CD14-positive monocyte (primary cell): Measurements from ENCODE around the gene SLC35B1. TPM values are rescaled to one million over a fixed set of nuclear protein-coding genes. Genes with fewer than 3 reads are reported as not detected.
A peak's percentile ranks its signal among the peaks of the same experiment; 100 is the strongest.

Source experiments
- DNase-seq, 3 donors: peaks; one replicate each; pipeline ENCODE4 v3.0.0-alpha.2; 2011 to 2022
- H2AFZ ChIP-seq: 2 replicates; pipeline ENCODE4 v1.6.0; 2012; ENCODE audit warnings: mild to moderate bottlenecking, low read depth, low read length, inconsistent platforms; ENCODE audit not compliant: insufficient read depth, poor library complexity, severe bottlenecking
- H3K27ac ChIP-seq, 2 donors: 1 replicate in 1 of 2; 2 replicates in 1 of 2; pipeline ENCODE4 v1.5.1; 2012 to 2013; ENCODE audit warnings: low read length in 2 of 2, control low read depth in 1 of 2, inconsistent platforms in 1 of 2, low read depth in 1 of 2, mild to moderate bottlenecking in 1 of 2
- H3K27me3 ChIP-seq, 2 donors: one replicate each; pipeline versions ENCODE4 v1.6.0 to v1.6.1; 2011 to 2013; ENCODE audit warnings: low read length in 2 of 2; ENCODE audit not compliant: control insufficient read depth in 2 of 2, insufficient read depth in 2 of 2
- H3K36me3 ChIP-seq, 2 donors: replicated peaks in 1 of 2; 1 replicate in 1 of 2; 2 replicates in 1 of 2; pipeline versions ENCODE4 v1.5.1 to v1.6.1; 2012 to 2013; ENCODE audit warnings: low read length in 2 of 2, control low read depth in 1 of 2, inconsistent platforms in 1 of 2, mild to moderate bottlenecking in 1 of 2; ENCODE audit not compliant: insufficient read depth in 2 of 2, control insufficient read depth in 1 of 2
- H3K4me1 ChIP-seq, 2 donors: 1 replicate in 1 of 2; 2 replicates in 1 of 2; pipeline versions ENCODE4 v1.5.1 to v1.6.1; 2012 to 2013; ENCODE audit warnings: low read length in 2 of 2, control low read depth in 1 of 2, inconsistent platforms in 1 of 2, mild to moderate bottlenecking in 1 of 2, moderate library complexity in 1 of 2; ENCODE audit not compliant: insufficient read depth in 2 of 2, control insufficient read depth in 1 of 2
- H3K4me2 ChIP-seq: replicated peaks from 2 replicates; pipeline ENCODE3; 2012; ENCODE audit warnings: low read length, moderate library complexity, mild to moderate bottlenecking; ENCODE audit not compliant: poor library complexity, severe bottlenecking; ENCODE audit errors: extremely low read depth
- H3K4me3 ChIP-seq, 3 experiments: fragments of 200-600 bp in 1 of 3; sonication (generic) in 1 of 3; replicated peaks in 1 of 3; 1 replicate in 2 of 3; 2 replicates in 1 of 3; pipeline ENCODE4 v1.5.1; 2011 to 2013; ENCODE audit warnings: low read length in 3 of 3, mild to moderate bottlenecking in 3 of 3, control low read depth in 2 of 3, low read depth in 2 of 3, inconsistent platforms in 1 of 3, moderate library complexity in 1 of 3
- H3K79me2 ChIP-seq: 2 replicates; pipeline ENCODE4 v1.6.0; 2012; ENCODE audit warnings: mild to moderate bottlenecking, control low read depth, inconsistent platforms, low read length, moderate library complexity; ENCODE audit not compliant: insufficient read depth
- H3K9ac ChIP-seq: 2 replicates; pipeline ENCODE4 v1.6.0; 2017; ENCODE audit warnings: low read length, mild to moderate bottlenecking; ENCODE audit not compliant: insufficient read depth, poor library complexity, severe bottlenecking
- H3K9me3 ChIP-seq, 2 donors: replicated peaks in 1 of 2; 1 replicate in 1 of 2; 2 replicates in 1 of 2; pipeline versions ENCODE4 v1.5.1 to v1.6.1; 2012 to 2013; ENCODE audit warnings: low read length in 2 of 2, control low read depth in 1 of 2; ENCODE audit not compliant: control insufficient read depth in 1 of 2, insufficient read depth in 1 of 2
- H4K20me1 ChIP-seq: 2 replicates; pipeline ENCODE4 v1.6.0; 2012; ENCODE audit warnings: mild to moderate bottlenecking, low read length, control low read depth, moderate library complexity; ENCODE audit not compliant: insufficient read depth
- H3K27ac Mint-ChIP-seq, 7 donors: one replicate each; pipeline ENCODE4 v1.8.0; 2020; ENCODE audit warnings: mild to moderate bottlenecking in 7 of 7, mixed read lengths in 7 of 7, moderate library complexity in 6 of 7, inconsistent platforms in 2 of 7
- H3K27me3 Mint-ChIP-seq, 3 donors: one replicate each; pipeline ENCODE4 v1.8.0; 2021 to 2022; ENCODE audit warnings: low read depth in 3 of 3, mild to moderate bottlenecking in 3 of 3, mixed read lengths in 3 of 3, moderate library complexity in 3 of 3, inconsistent platforms in 1 of 3
- H3K36me3 Mint-ChIP-seq, 2 donors: one replicate each; pipeline ENCODE4 v1.8.0; 2020; ENCODE audit warnings: mixed read lengths in 2 of 2, inconsistent platforms in 1 of 2, mild to moderate bottlenecking in 1 of 2
- H3K4me1 Mint-ChIP-seq: one replicate; pipeline ENCODE4 v1.8.0; 2020; ENCODE audit warnings: mild to moderate bottlenecking, mixed read lengths
- H3K4me3 Mint-ChIP-seq, 2 donors: one replicate each; pipeline ENCODE4 v1.8.0; 2020; ENCODE audit warnings: mild to moderate bottlenecking in 2 of 2, mixed read lengths in 2 of 2, moderate library complexity in 1 of 2
- H3K9me3 Mint-ChIP-seq, 7 donors: one replicate each; pipeline ENCODE4 v1.8.0; 2020 to 2022; ENCODE audit warnings: mixed read lengths in 7 of 7, mild to moderate bottlenecking in 6 of 7, moderate library complexity in 6 of 7, inconsistent platforms in 2 of 7
- WGBS: methylation state at CpG from one replicate; pipeline ENCODE4 v1.1.5; 2013; ENCODE audit warnings: missing lambda C conversion rate; ENCODE audit not compliant: insufficient coverage; 5-methylcytosine and 5-hydroxymethylcytosine counted together
- intact Hi-C, 2 donors: fragments of 100-400 bp; cut with micrococcal nuclease; formaldehyde crosslinking; loops; one replicate each; pipeline versions ENCODE4 v1.15.0 to v1.15.1; 2023
- polyA plus RNA-seq, 3 donors: library from polyadenylated mRNA; depleted of rRNA in 1 of 3; unstranded in 2 of 3; stranded (reverse) in 1 of 3; fragments of 300-500 nt in 2 of 3; fragments of >200 nt in 1 of 3; fragmentation: Illumina TruSeq in 2 of 3; gene quantifications; 1 replicate in 2 of 3; 2 replicates in 1 of 3; pipeline ENCODE4 v1.2.3, GENCODE V29; 2012 to 2021
- TF ChIP-seq, protein P1 (sequence below): fragments of 200-600 bp; IDR thresholded peaks from one replicate; pipeline ENCODE4 v1.8.0; 2022; ENCODE audit warnings: antibody characterized with exemption, mild to moderate bottlenecking

The SLC35B1 gene
- polyA plus RNA-seq, 3 donors, result 56.0 to 61.0 (median 58.8) TPM

DNA sequence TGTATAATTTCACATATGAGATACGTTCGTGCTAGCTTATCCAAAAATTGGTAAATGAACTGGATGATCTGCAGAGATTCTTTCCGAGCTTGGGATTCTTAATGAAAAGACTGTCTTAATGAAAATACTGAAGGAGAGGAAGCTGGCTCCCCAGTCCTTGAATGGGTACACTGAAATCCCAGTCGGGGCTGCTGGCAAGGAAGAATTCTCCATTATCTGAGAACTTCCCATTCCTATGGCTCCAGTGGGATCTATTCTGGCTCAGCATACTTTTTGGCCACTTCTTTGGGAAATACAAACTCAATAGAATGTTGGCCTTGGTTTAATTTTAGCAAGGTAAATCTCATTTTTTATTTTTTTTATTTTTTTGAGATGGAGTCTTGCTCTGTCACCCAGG, 23.7 kb upstream of the SLC35B1 start:
- Mint-ChIP-seq H3K27me3 (no peaks in the 10 kb centered on the region), H3K27ac (no peak overlapping the region), H3K36me3 (peaks cover 22 to 40% of the 10 kb centered on the region in 2 donors), H3K9me3 (no peaks in the 10 kb centered on the region), H3K4me3 (no peak overlapping the region), H3K4me1 (peaks cover 63% of the 10 kb centered on the region)
- TF ChIP-seq, protein P1, sequence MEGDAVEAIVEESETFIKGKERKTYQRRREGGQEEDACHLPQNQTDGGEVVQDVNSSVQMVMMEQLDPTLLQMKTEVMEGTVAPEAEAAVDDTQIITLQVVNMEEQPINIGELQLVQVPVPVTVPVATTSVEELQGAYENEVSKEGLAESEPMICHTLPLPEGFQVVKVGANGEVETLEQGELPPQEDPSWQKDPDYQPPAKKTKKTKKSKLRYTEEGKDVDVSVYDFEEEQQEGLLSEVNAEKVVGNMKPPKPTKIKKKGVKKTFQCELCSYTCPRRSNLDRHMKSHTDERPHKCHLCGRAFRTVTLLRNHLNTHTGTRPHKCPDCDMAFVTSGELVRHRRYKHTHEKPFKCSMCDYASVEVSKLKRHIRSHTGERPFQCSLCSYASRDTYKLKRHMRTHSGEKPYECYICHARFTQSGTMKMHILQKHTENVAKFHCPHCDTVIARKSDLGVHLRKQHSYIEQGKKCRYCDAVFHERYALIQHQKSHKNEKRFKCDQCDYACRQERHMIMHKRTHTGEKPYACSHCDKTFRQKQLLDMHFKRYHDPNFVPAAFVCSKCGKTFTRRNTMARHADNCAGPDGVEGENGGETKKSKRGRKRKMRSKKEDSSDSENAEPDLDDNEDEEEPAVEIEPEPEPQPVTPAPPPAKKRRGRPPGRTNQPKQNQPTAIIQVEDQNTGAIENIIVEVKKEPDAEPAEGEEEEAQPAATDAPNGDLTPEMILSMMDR, result no peak
- H3K9ac ChIP-seq, result no peak overlapping the region
- H3K79me2 ChIP-seq, result peaks cover 81% of the 10 kb centered on the region
- no peak for DNase-seq
- 100% methylated on average over 2 of the region's 4 CpGs for WGBS
- no peaks in the 10 kb centered on the region for H3K27me3 ChIP-seq
- H2AFZ ChIP-seq, result no peak overlapping the region
- intact Hi-C loops, result no loop called here
- H3K4me2 ChIP-seq, result no peak overlapping the region
- no peaks in the 10 kb centered on the region for H4K20me1 ChIP-seq
- H3K27ac ChIP-seq, result no peak overlapping the region
- no peak overlapping the region for H3K4me3 ChIP-seq
- H3K9me3 ChIP-seq, result no peaks in the 10 kb centered on the region
- H3K4me1 ChIP-seq, result peaks cover 38 to 59% of the 10 kb centered on the region in 2 donors
- peaks cover 8 to 25% of the 10 kb centered on the region in 2 donors for H3K36me3 ChIP-seq

DNA sequence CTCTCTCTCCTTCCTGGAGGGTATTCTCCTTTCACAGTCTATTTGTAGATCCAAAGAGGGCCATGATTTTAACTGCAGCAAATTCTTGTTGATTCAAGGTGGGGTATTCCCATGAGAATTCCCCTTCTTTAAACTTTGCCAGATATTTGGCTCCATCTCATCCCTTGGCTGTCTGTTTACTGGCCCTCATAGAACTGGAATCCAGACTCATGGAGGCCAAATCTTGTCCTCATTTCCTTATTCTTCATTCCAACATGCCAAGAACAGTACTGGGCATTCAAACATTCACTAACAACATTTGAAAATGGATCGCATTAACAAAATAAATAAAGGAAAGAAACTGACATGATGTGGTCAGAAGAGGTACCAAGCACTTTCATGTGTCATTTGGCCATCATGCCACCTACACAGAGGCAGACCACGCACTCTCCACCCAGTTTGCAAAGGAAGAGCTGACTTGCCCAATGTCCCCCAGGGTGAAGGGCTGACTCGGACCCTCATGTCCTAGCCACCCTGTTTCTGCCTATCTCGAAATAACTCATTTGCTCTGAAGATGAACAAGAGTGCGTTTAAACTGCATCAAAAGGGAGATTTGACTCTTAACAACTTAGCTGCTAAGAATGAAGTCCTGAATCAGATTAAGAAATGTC, 23.1 kb upstream of the SLC35B1 start:
- intact Hi-C loops, result no loop called here

More for the DNA sequence above, 23.1 kb upstream of the SLC35B1 start:
- no CpG with 5 or more reads among the region's 5 CpGs for WGBS
- H3K36me3 Mint-ChIP-seq, result peaks cover 23 to 43% of the 10 kb centered on the region in 2 donors
- no peak overlapping the region for H2AFZ ChIP-seq
- H3K4me2 ChIP-seq, result no peak overlapping the region
- H3K27ac ChIP-seq, result peak overlapping the region in 1 of 2 donors; percentile 29
- peaks cover 80% of the 10 kb centered on the region for H3K79me2 ChIP-seq
- TF ChIP-seq, protein P1, result no peak
- H3K9me3 ChIP-seq, result no peaks in the 10 kb centered on the region
- H3K4me3 ChIP-seq, result no peak overlapping the region
- no peak overlapping the region for H3K27ac Mint-ChIP-seq
- DNase-seq, result no peak
- H3K9me3 Mint-ChIP-seq, result peaks cover 0 to 2% (median 0%) of the 10 kb centered on the region in 7 donors
- peaks cover 36 to 54% of the 10 kb centered on the region in 2 donors for H3K4me1 ChIP-seq
- H3K27me3 ChIP-seq, result no peaks in the 10 kb centered on the region
- peaks cover 63% of the 10 kb centered on the region for H3K4me1 Mint-ChIP-seq
- H4K20me1 ChIP-seq, result no peaks in the 10 kb centered on the region
- no peaks in the 10 kb centered on the region for H3K27me3 Mint-ChIP-seq
- peaks cover 8 to 31% of the 10 kb centered on the region in 2 donors for H3K36me3 ChIP-seq
- H3K9ac ChIP-seq, result no peak overlapping the region
- H3K4me3 Mint-ChIP-seq, result no peak overlapping the region
